Measurements from ENCODE around the gene ZNF333.

ZNF333 gene

DNA sequence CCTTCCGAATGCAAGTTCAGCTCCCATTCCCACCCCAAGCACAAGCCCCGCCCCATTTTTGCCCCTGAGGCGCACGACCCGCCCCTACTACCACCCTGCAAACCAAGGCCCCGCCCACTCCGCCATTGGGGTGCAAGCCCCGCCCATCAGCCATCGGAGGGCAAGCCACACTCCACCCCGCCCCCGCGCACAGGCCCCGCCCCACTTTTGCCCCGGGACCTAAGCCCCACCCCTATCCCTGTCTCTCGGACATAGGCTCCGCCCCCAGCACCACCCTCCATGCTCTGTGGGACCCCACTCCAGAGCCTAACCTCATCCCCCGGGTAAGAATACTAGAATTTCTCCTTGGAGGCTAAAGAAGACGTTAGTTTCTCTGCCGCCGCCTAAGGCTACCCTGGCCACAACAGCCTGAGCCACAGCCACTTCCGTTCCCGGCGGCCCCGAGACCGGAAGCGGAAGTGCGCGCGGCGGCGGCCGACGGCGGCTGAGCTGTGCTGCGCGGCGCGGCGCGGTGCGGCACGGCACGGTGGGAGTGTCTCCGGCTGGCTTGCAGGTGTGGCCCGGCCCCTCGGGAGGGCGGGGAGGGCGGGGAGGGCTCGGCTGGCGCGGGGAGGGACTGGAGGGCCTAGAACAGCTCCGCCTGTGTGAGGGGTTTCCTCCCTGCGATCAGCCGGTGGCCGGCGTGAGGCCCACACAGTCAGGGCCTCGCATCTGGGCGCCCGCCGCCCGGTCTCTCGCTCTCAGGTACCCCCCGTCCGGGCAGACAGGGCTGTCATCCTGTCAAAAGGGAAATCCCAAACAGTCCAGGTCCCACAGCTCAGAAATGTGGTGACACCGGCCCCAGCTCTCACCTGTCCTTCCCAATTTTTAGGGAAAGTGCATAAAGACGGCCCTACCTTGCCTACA, at the start of gene ZNF333:
ZNF333 (plus strand) TSS at position 451 of the 906 bp plus-strand sequence. CDS start 3,444 bp downstream, outside the sequence.
- DNase-seq (ENCODE audit: extremely low spot score, insufficient read length, low read depth) (peak; percentile 86), FAIRE-seq (peak; percentile 94)

DNA sequence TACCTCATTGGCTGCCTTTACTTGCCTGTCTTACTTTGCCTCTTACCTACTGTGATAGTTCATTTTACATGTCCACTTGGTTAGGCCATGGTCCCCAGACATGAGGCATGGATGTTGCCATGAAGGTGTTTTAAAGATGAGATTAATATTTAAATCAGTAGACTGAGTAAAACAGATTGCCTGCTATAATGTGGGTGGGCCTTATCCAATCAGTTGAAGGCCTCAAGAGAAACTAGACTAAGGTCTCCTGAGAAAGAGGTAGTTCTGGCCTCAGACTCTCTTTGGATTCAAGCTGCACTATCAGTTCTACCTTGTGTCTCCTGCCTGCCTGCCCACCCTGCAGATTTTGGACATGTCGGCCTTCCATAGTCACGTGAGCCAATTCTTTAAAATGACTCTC, 41.3 kb upstream of the ZNF333 start:
- no peak for FAIRE-seq
- DNase-seq (ENCODE audit: extremely low spot score, insufficient read length, low read depth) = no peak

- FAIRE-seq (no peak), DNase-seq (ENCODE audit: extremely low spot score, insufficient read length, low read depth) (no peak)
Measured at GRCh38 chr19:14649020-14649419, 40.8 kb upstream of the ZNF333 start.

DNA sequence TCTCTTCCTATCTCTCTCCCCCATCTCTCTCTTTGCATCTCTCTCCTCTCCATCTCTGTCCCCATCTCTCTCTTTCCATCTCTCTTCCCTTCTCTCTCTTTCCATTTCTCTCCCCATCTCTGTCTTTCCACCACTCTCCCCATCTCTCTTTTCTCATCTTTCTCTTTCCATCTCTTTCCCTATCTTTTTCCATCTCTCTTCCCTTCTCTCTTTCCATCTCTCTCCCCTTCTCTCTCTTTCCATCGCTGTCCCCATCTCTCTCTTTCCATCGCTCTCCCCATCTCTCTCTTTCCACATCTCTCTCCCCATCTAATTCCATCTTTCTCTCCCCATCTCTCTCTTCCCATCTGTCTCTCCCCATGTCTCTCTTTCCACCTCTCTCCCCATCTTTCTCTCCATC, 39.7 kb upstream of the ZNF333 start:
- FAIRE-seq (no peak), DNase-seq (ENCODE audit: extremely low spot score, insufficient read length, low read depth) (no peak)

GRCh38 chr19:14654786-14655560, 34.9 kb upstream of the ZNF333 start:
- FAIRE-seq (no peak), DNase-seq (ENCODE audit: extremely low spot score, insufficient read length, low read depth) (no peak)

DNA sequence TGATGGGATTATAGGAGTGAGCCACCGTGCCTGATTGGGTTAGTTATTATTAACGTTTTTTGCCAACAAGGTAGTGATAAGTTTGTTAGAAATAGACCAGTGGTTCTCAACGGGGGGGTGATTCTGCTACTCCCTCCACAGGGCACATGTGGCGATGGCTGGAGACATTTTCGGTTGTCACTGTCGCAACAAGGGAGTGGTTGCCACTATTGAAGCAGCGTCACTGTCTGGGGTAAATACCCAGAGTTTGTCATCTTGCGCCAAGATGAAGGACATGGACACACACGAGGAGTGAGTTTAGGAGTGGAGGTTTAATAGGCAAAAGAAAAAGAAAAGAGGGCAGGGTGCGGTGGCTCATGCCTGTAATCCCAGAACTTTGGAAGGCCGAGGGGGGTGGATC, 34.1 kb upstream of the ZNF333 start:
- FAIRE-seq (no peak), DNase-seq (ENCODE audit: extremely low spot score, insufficient read length, low read depth) (no peak)

- DNase-seq (ENCODE audit: extremely low spot score, insufficient read length, low read depth) = no peak
- no peak for FAIRE-seq
Measured at GRCh38 chr19:14659874-14660489, 29.9 kb upstream of the ZNF333 start.

DNA sequence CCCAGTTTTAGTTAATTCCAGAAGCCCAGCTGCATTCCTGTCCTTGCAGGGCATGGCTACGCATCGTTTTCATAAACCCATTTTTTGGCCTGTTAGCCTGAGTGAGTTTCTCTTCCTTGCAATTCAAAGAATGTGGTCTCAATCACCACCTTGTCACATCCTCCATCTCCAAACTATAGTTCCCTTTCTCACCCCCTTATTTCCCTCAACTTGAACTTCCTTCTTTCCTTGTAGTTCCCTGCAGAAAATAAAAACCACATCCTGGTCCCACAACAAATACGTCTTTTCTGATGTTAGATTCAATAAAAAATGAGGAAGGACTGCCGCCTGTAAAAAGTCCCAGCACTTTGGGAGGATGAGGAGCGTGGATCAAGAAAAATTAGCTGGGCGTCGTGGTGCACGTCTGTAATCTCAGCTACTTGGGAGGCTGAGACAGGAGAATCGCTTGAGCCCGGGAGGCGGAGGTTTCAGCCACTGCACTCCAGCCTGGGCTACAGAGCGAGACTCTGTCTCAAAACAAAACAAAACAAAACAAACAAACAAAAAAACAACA, 28.4 kb upstream of the ZNF333 start:
- FAIRE-seq = no peak
- DNase-seq (ENCODE audit: extremely low spot score, insufficient read length, low read depth) = no peak

- no peak for FAIRE-seq
- DNase-seq (ENCODE audit: extremely low spot score, insufficient read length, low read depth) = no peak
Measured at GRCh38 chr19:14669940-14670339, 19.9 kb upstream of the ZNF333 start.

- DNase-seq (ENCODE audit: extremely low spot score, insufficient read length, low read depth) = no peak
- no peak for FAIRE-seq
Measured at GRCh38 chr19:14670408-14670807, 19.4 kb upstream of the ZNF333 start.

- no peak for FAIRE-seq
- no peak for DNase-seq (ENCODE audit: extremely low spot score, insufficient read length, low read depth)
Measured at GRCh38 chr19:14672188-14672872, 17.5 kb upstream of the ZNF333 start.

DNA sequence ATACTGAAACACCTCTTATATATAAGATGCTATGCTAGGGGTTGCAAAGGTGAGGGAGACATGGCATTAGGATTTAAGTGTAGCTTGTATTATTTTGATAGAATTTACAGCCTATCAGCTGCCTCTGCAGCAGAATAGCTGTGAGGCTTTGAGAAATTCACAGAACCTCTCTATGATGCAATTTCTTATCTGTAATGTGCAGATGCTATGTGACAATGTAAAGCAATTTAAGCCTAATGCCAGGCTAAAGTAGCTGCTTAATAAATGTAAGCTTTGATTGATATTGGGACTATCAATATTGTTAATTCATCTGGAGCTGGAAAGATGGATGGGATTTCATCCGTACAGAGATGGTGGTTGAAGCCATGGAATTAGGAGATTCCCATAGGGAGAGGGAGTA, 16.8 kb upstream of the ZNF333 start:
- DNase-seq (ENCODE audit: extremely low spot score, insufficient read length, low read depth) = no peak
- FAIRE-seq = no peak

GRCh38 chr19:14674764-14675163, 15.1 kb upstream of the ZNF333 start, which contains the start of gene ADGRE3:
Gene ADGRE3 (minus strand): TSS chr19:14674844. CDS start chr19:14674770, 74 bp downstream.
- DNase-seq (ENCODE audit: extremely low spot score, insufficient read length, low read depth) = no peak
- FAIRE-seq = peak; percentile 51

DNA sequence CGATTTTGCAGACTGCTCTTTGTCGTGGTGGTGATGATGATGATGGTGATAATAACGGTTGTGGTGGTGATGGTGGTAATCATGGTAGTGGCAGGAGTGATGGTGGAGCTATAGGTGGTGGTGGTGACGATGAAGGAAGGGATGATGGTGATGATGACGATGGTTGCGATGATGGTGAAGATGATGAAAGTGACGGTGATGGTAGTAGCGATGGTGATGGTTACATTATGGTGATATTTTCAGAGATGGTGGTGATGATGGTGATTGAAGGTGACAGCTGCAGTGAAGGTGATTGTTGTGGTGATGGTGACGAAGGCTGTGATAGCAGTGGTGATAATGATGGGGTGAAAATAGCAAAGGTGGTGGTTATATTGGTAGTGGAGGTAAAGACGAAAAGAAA, 13.1 kb upstream of the ZNF333 start:
- FAIRE-seq (no peak), DNase-seq (ENCODE audit: extremely low spot score, insufficient read length, low read depth) (no peak)

GRCh38 chr19:14677464-14677863, 12.4 kb upstream of the ZNF333 start:
- FAIRE-seq = peak; percentile 63

GRCh38 chr19:14678199-14678598, 11.6 kb upstream of the ZNF333 start:
- no peak for DNase-seq (ENCODE audit: extremely low spot score, insufficient read length, low read depth)
- FAIRE-seq = no peak

More at GRCh38 chr19:14677464-14677863, 12.4 kb upstream of the ZNF333 start:
- no peak for DNase-seq (ENCODE audit: extremely low spot score, insufficient read length, low read depth)

GRCh38 chr19:14682084-14682483, 7.8 kb upstream of the ZNF333 start:
- no peak for DNase-seq (ENCODE audit: extremely low spot score, insufficient read length, low read depth)
- FAIRE-seq = no peak

GRCh38 chr19:14683439-14683838, 6.4 kb upstream of the ZNF333 start:
- FAIRE-seq (no peak), DNase-seq (ENCODE audit: extremely low spot score, insufficient read length, low read depth) (no peak)

GRCh38 chr19:14686411-14686810, 3.4 kb upstream of the ZNF333 start:
- FAIRE-seq (peak; percentile 83), DNase-seq (ENCODE audit: extremely low spot score, insufficient read length, low read depth) (no peak)
